IPS-NIHi7 (cell line): ENCODE measurements around the gene KLHL30.

Experiments
- DNase-seq: peaks from one replicate; pipeline ENCODE4 v3.0.0; 2012; ENCODE audit warnings: mixed read lengths; ENCODE audit errors: extremely low spot score

Gene KLHL30

GRCh38 chr2:238145851-238146250 lies 7.4 kb downstream of the KLHL30 start:
- DNase-seq = no peak

- DNase-seq = no peak
These were observed 8.5 kb downstream of the KLHL30 start for GRCh38 chr2:238146884-238147544.

GRCh38 chr2:238148981-238149380 lies 10.5 kb downstream of the KLHL30 start:
- no peak for DNase-seq

- DNase-seq = no peak
These were observed 11.5 kb downstream of the KLHL30 start for GRCh38 chr2:238149841-238150572.

GRCh38 chr2:238150686-238151085 lies 12.2 kb downstream of the KLHL30 start:
- no peak for DNase-seq

- no peak for DNase-seq
These were observed 12.7 kb downstream of the KLHL30 start for GRCh38 chr2:238151205-238151604.

GRCh38 chr2:238151628-238152235 lies 13.3 kb downstream of the KLHL30 start:
- no peak for DNase-seq

- DNase-seq = no peak
These were observed 14.6 kb downstream of the KLHL30 start for GRCh38 chr2:238152771-238153688.

- no peak for DNase-seq
These were observed 16.1 kb downstream of the KLHL30 start for GRCh38 chr2:238154570-238154969.

GRCh38 chr2:238155051-238155760 lies 16.7 kb downstream of the KLHL30 start:
- DNase-seq = no peak

- DNase-seq = no peak
These were observed 17.6 kb downstream of the KLHL30 start for GRCh38 chr2:238155761-238156694.

GRCh38 chr2:238157506-238158017 lies 19.1 kb downstream of the KLHL30 start:
- DNase-seq = no peak

- DNase-seq = no peak
These were observed 19.6 kb downstream of the KLHL30 start for GRCh38 chr2:238158018-238158508.

GRCh38 chr2:238158509-238159070 lies 20.1 kb downstream of the KLHL30 start, which contains the start of gene ERFE:
TSS of gene ERFE (plus strand) at chr2:238158970. CDS start at chr2:238159008, 38 bp downstream.
- peak; percentile 86 for DNase-seq

GRCh38 chr2:238159071-238159539 lies 20.6 kb downstream of the KLHL30 start:
- no peak for DNase-seq

GRCh38 chr2:238159661-238160205 lies 21.3 kb downstream of the KLHL30 start:
- no peak for DNase-seq

GRCh38 chr2:238160206-238161129 lies 22.0 kb downstream of the KLHL30 start:
- no peak for DNase-seq
